Esophagus muscularis mucosa (tissue), 4 donors: Measurements from ENCODE around the gene MS4A13.

Source experiments
- EP300 ChIP-seq: sonication (generic); formaldehyde crosslinking; IDR thresholded peaks from one replicate; pipeline ENCODE4 v1.6.1; 2017; ENCODE audit warnings: antibody characterized with exemption
- POLR2A ChIP-seq: fragments of 450-650 bp; IDR thresholded peaks from one replicate; pipeline ENCODE4 v1.6.1; 2017; ENCODE audit warnings: antibody characterized with exemption, moderate library complexity, mild to moderate bottlenecking, low read depth
- POLR2AphosphoS5 ChIP-seq, 2 donors: sonication (generic); formaldehyde crosslinking; IDR thresholded peaks; one replicate each; pipeline ENCODE4 v1.6.1; 2017; ENCODE audit warnings: antibody characterized with exemption in 2 of 2
- TF ChIP-seq, protein P1 (sequence below), 3 experiments: fragments of 200-600 bp in 2 of 3; fragments of 450-650 bp in 1 of 3; sonication (generic) in 2 of 3; IDR thresholded peaks; one replicate each; pipeline ENCODE4 v1.5.1; 2017 to 2019; ENCODE audit warnings: antibody characterized with exemption in 3 of 3, mild to moderate bottlenecking in 2 of 3, moderate library complexity in 1 of 3

DNA sequence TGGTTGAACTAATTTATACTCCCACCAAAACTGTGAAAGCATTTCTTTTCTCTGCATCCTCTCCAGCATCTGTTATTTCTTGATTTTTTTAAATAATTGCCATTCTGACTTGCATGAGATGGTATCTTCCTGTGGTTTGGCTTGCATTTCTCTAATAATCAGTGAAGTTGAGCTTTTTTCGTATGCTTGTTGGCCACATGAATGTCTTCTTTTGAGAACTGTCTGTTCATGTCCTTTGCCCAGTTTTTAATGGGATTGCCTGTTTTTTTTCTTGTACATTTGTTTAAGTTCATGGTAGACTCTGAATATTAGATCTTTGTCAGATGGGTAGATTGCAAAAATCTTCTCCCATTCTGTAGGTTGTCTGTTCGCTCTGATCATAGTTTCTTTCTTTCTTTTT, 46.1 kb downstream of the MS4A13 start:
- no peak for TF ChIP-seq EP300
- TF ChIP-seq, protein P1, sequence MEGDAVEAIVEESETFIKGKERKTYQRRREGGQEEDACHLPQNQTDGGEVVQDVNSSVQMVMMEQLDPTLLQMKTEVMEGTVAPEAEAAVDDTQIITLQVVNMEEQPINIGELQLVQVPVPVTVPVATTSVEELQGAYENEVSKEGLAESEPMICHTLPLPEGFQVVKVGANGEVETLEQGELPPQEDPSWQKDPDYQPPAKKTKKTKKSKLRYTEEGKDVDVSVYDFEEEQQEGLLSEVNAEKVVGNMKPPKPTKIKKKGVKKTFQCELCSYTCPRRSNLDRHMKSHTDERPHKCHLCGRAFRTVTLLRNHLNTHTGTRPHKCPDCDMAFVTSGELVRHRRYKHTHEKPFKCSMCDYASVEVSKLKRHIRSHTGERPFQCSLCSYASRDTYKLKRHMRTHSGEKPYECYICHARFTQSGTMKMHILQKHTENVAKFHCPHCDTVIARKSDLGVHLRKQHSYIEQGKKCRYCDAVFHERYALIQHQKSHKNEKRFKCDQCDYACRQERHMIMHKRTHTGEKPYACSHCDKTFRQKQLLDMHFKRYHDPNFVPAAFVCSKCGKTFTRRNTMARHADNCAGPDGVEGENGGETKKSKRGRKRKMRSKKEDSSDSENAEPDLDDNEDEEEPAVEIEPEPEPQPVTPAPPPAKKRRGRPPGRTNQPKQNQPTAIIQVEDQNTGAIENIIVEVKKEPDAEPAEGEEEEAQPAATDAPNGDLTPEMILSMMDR (IDR thresholded peaks at IDR 0.05), result no peak
- TF ChIP-seq POLR2AphosphoS5 (IDR thresholded peaks at IDR 0.05), result no peak
- TF ChIP-seq POLR2A, result no peak
